ENCODE results near the gene AAMDC. TPM values are rescaled to one million over a fixed set of nuclear protein-coding genes. Genes with fewer than 3 reads are reported as not detected.
"Not testable (repeated sequence)": the region's sequence is repeated elsewhere in the genome, so short reads cannot be mapped to it uniquely, and the experiment has no call there.

AAMDC gene
- total RNA-seq, 1 experiment from 2014 or later, result 34.5 TPM

GRCh38 chr11:77842441-77843121 is 21.6 kb downstream of the AAMDC start:
- H3K27ac ChIP-seq, result no peak overlapping the region
- H3K36me3 ChIP-seq, result peaks cover 3% of the 10 kb centered on the region
- DNase-seq (ENCODE audit: low read depth in 1 of 2, low spot score in 2 of 2), result no peak
- no peak overlapping the region for H3K4me3 ChIP-seq
- no peaks in the 10 kb centered on the region for H3K9me3 ChIP-seq (replicated peaks)
- H3K27me3 ChIP-seq (replicated peaks), result no peaks in the 10 kb centered on the region
- peaks cover 9% of the 10 kb centered on the region for H3K4me1 ChIP-seq (replicated peaks)

- not testable (repeated sequence) for H3K9me3 ChIP-seq (replicated peaks); H3K36me3 ChIP-seq; H3K27me3 ChIP-seq (replicated peaks); DNase-seq (ENCODE audit: low read depth in 1 of 2, low spot score in 2 of 2); H3K27ac ChIP-seq; H3K4me3 ChIP-seq
- peaks cover 12% of the 10 kb centered on the region for H3K4me1 ChIP-seq (replicated peaks)
These were observed 22.8 kb downstream of the AAMDC start for GRCh38 chr11:77843700-77844099.

- no peak overlapping the region for H3K27ac ChIP-seq
- no peak for DNase-seq (ENCODE audit: low read depth in 1 of 2, low spot score in 2 of 2)
- H3K4me3 ChIP-seq, result no peak overlapping the region
These were observed 30.6 kb downstream of the AAMDC start for GRCh38 chr11:77851503-77851902.

GRCh38 chr11:77854838-77855237 is 33.9 kb downstream of the AAMDC start:
- no peak overlapping the region for H3K4me3 ChIP-seq
- no peaks in the 10 kb centered on the region for H3K36me3 ChIP-seq
- no peak overlapping the region for H3K27ac ChIP-seq
- no peaks in the 10 kb centered on the region for H3K27me3 ChIP-seq (replicated peaks)
- no peaks in the 10 kb centered on the region for H3K4me1 ChIP-seq (replicated peaks)
- no peak for DNase-seq (ENCODE audit: low read depth in 1 of 2, low spot score in 2 of 2)
- H3K9me3 ChIP-seq (replicated peaks), result no peaks in the 10 kb centered on the region

More at GRCh38 chr11:77851503-77851902, 30.6 kb downstream of the AAMDC start:
- H3K4me1 ChIP-seq (replicated peaks), result peaks cover 12% of the 10 kb centered on the region
- no peaks in the 10 kb centered on the region for H3K27me3 ChIP-seq (replicated peaks)
- no peaks in the 10 kb centered on the region for H3K9me3 ChIP-seq (replicated peaks)
- H3K36me3 ChIP-seq, result no peaks in the 10 kb centered on the region

- H3K27me3 ChIP-seq (replicated peaks); H3K4me3 ChIP-seq; H3K36me3 ChIP-seq; H3K4me1 ChIP-seq (replicated peaks); H3K27ac ChIP-seq; H3K9me3 ChIP-seq (replicated peaks); DNase-seq (ENCODE audit: low read depth in 1 of 2, low spot score in 2 of 2): not testable (repeated sequence)
These were observed 37.0 kb downstream of the AAMDC start for GRCh38 chr11:77857906-77858457.

GRCh38 chr11:77861444-77861843 is 40.5 kb downstream of the AAMDC start:
- H3K27me3 ChIP-seq (replicated peaks); H3K9me3 ChIP-seq (replicated peaks); H3K27ac ChIP-seq; H3K4me1 ChIP-seq (replicated peaks); DNase-seq (ENCODE audit: low read depth in 1 of 2, low spot score in 2 of 2); H3K4me3 ChIP-seq; H3K36me3 ChIP-seq: not testable (repeated sequence)

GRCh38 chr11:77865805-77866204 is 44.9 kb downstream of the AAMDC start:
- Histone ChIP-seq H3K27me3 (replicated peaks) (no peaks in the 10 kb centered on the region), H3K36me3 (no peaks in the 10 kb centered on the region), H3K4me1 (replicated peaks) (no peaks in the 10 kb centered on the region), H3K4me3 (no peak overlapping the region), H3K9me3 (replicated peaks) (no peaks in the 10 kb centered on the region), H3K27ac (no peak overlapping the region)
- DNase-seq (ENCODE audit: low read depth in 1 of 2, low spot score in 2 of 2), result no peak

- H3K4me3 ChIP-seq, result no peak overlapping the region
- H3K4me1 ChIP-seq (replicated peaks), result no peaks in the 10 kb centered on the region
- H3K9me3 ChIP-seq (replicated peaks), result no peaks in the 10 kb centered on the region
- no peaks in the 10 kb centered on the region for H3K27me3 ChIP-seq (replicated peaks)
- no peak overlapping the region for H3K27ac ChIP-seq
- no peak for DNase-seq (ENCODE audit: low read depth in 1 of 2, low spot score in 2 of 2)
- no peaks in the 10 kb centered on the region for H3K36me3 ChIP-seq
These were observed 45.4 kb downstream of the AAMDC start for GRCh38 chr11:77866336-77866735.

GRCh38 chr11:77868744-77869143 is 47.8 kb downstream of the AAMDC start:
- Histone ChIP-seq H3K36me3 (no peaks in the 10 kb centered on the region), H3K27ac (no peak overlapping the region), H3K27me3 (replicated peaks) (no peaks in the 10 kb centered on the region), H3K9me3 (replicated peaks) (no peaks in the 10 kb centered on the region), H3K4me1 (replicated peaks) (no peaks in the 10 kb centered on the region), H3K4me3 (no peak overlapping the region)
- no peak for DNase-seq (ENCODE audit: low read depth in 1 of 2, low spot score in 2 of 2)

GRCh38 chr11:77871855-77872254 is 50.9 kb downstream of the AAMDC start:
- DNase-seq (ENCODE audit: low read depth in 1 of 2, low spot score in 2 of 2), result no peak
- Histone ChIP-seq H3K27ac (no peak overlapping the region), H3K4me3 (no peak overlapping the region)

GRCh38 chr11:77873345-77873744 is 52.4 kb downstream of the AAMDC start:
- no peak for DNase-seq (ENCODE audit: low read depth in 1 of 2, low spot score in 2 of 2)
- H3K9me3 ChIP-seq (replicated peaks), result no peaks in the 10 kb centered on the region
- no peak overlapping the region for H3K27ac ChIP-seq
- H3K27me3 ChIP-seq (replicated peaks), result no peaks in the 10 kb centered on the region
- no peak overlapping the region for H3K4me3 ChIP-seq
- H3K4me1 ChIP-seq (replicated peaks), result no peaks in the 10 kb centered on the region
- H3K36me3 ChIP-seq, result no peaks in the 10 kb centered on the region

More at GRCh38 chr11:77871855-77872254, 50.9 kb downstream of the AAMDC start:
- Histone ChIP-seq H3K9me3 (replicated peaks) (no peaks in the 10 kb centered on the region), H3K36me3 (no peaks in the 10 kb centered on the region), H3K4me1 (replicated peaks) (no peaks in the 10 kb centered on the region), H3K27me3 (replicated peaks) (no peaks in the 10 kb centered on the region)

GRCh38 chr11:77874206-77874605 is 53.3 kb downstream of the AAMDC start:
- Histone ChIP-seq H3K4me3 (no peak overlapping the region), H3K9me3 (replicated peaks) (no peaks in the 10 kb centered on the region), H3K27ac (no peak overlapping the region), H3K4me1 (replicated peaks) (no peaks in the 10 kb centered on the region), H3K27me3 (replicated peaks) (no peaks in the 10 kb centered on the region), H3K36me3 (no peaks in the 10 kb centered on the region)
- DNase-seq (ENCODE audit: low read depth in 1 of 2, low spot score in 2 of 2), result no peak

- H3K36me3 ChIP-seq, result no peaks in the 10 kb centered on the region
- H3K4me3 ChIP-seq, result no peak overlapping the region
- DNase-seq (ENCODE audit: low read depth in 1 of 2, low spot score in 2 of 2), result no peak
- H3K27ac ChIP-seq, result no peak overlapping the region
- no peaks in the 10 kb centered on the region for H3K27me3 ChIP-seq (replicated peaks)
- no peaks in the 10 kb centered on the region for H3K4me1 ChIP-seq (replicated peaks)
- no peaks in the 10 kb centered on the region for H3K9me3 ChIP-seq (replicated peaks)
These were observed 55.1 kb downstream of the AAMDC start for GRCh38 chr11:77876045-77876444.

- H3K4me3 ChIP-seq; H3K27me3 ChIP-seq (replicated peaks); H3K36me3 ChIP-seq; H3K9me3 ChIP-seq (replicated peaks); H3K27ac ChIP-seq; H3K4me1 ChIP-seq (replicated peaks): not testable (repeated sequence)
- DNase-seq (ENCODE audit: low read depth in 1 of 2, low spot score in 2 of 2), result peak in 1 of 2 experiments; percentile 2
These were observed 57.3 kb downstream of the AAMDC start for GRCh38 chr11:77878247-77878646.

- Histone ChIP-seq H3K36me3 (no peaks in the 10 kb centered on the region), H3K27ac (no peak overlapping the region), H3K27me3 (replicated peaks) (no peaks in the 10 kb centered on the region), H3K4me3 (no peak overlapping the region), H3K9me3 (replicated peaks) (no peaks in the 10 kb centered on the region), H3K4me1 (replicated peaks) (no peaks in the 10 kb centered on the region)
- DNase-seq (ENCODE audit: low read depth in 1 of 2, low spot score in 2 of 2), result no peak
These were observed 58.3 kb downstream of the AAMDC start for GRCh38 chr11:77879218-77879617.
